Left lung (tissue), 10 donors: ENCODE results near the gene KRTAP12-4. TPM values are rescaled to one million over a fixed set of nuclear protein-coding genes. Genes with fewer than 3 reads are reported as not detected.
"Not testable (repeated sequence)": the region's sequence is repeated elsewhere in the genome, so short reads cannot be mapped to it uniquely, and the experiment has no call there.

Experiments
- ATAC-seq: fragments of 200-7000 bp; cut with Tn5 transposase; one replicate; pipeline ENCODE4 v1.9.1; 2020; ENCODE audit warnings: moderate library complexity
- DNase-seq, 4 donors: peaks; one replicate each; pipeline ENCODE4 v3.0.0-alpha.2; 2013 to 2020
- H3K27ac ChIP-seq, 2 donors: fragments of 200-600 bp; sonication (generic) in 1 of 2; one replicate each; pipeline versions ENCODE4 v1.5.0 to v1.8.0; 2020 to 2021
- H3K27me3 ChIP-seq, 2 donors: fragments of 200-600 bp; sonication (generic) in 1 of 2; one replicate each; pipeline versions ENCODE4 v1.5.0 to v1.8.0; 2020 to 2021
- H3K36me3 ChIP-seq, 2 donors: fragments of 200-600 bp; sonication (generic) in 1 of 2; one replicate each; pipeline versions ENCODE4 v1.5.0 to v1.8.0; 2020 to 2021
- H3K4me1 ChIP-seq, 2 donors: fragments of 200-600 bp; one replicate each; pipeline ENCODE4 v1.8.0; 2021
- H3K4me3 ChIP-seq, 2 donors: fragments of 200-600 bp; sonication (generic) in 1 of 2; one replicate each; pipeline versions ENCODE4 v1.5.0 to v1.8.0; 2020 to 2021; ENCODE audit warnings: mild to moderate bottlenecking in 1 of 2
- H3K9me3 ChIP-seq, 2 donors: fragments of 200-600 bp; sonication (generic) in 1 of 2; one replicate each; pipeline versions ENCODE4 v1.5.0 to v1.8.0; 2020 to 2021
- intact Hi-C, 2 donors: fragments of 100-400 bp; cut with DNase I; formaldehyde crosslinking; loops; one replicate each; pipeline versions ENCODE4 v1.11.2 to v1.14.2; 2022
- polyA plus RNA-seq, 6 donors: library from polyadenylated mRNA; unstranded; fragments of 120-200 nt; gene quantifications; one replicate each; pipeline ENCODE4 v1.2.1, GENCODE V29; 2013; ENCODE audit not compliant: insufficient read length in 6 of 6
- total RNA-seq, 2 donors: library from RNA; stranded (reverse); fragmentation: NEBNext Ultra II Directional; extraction: Animal tissue kit (Norgen Biotek cat#: 25700); gene quantifications; one replicate each; pipeline ENCODE4 v1.2.1, GENCODE V29; 2021
- TF ChIP-seq, protein P1 (sequence below), 2 donors: fragments of 200-600 bp; sonication (generic) in 1 of 2; IDR thresholded peaks; one replicate each; pipeline versions ENCODE4 v1.5.0 to v1.8.0; 2021; ENCODE audit warnings: antibody characterized with exemption in 2 of 2
- donor health status: DM: no; HTN: yes; CAD: no.
- donor health status: DM: no; HTN: no; CAD: no.

Gene KRTAP12-4
- total and polyA plus RNA-seq, 8 donors: not detected

DNA sequence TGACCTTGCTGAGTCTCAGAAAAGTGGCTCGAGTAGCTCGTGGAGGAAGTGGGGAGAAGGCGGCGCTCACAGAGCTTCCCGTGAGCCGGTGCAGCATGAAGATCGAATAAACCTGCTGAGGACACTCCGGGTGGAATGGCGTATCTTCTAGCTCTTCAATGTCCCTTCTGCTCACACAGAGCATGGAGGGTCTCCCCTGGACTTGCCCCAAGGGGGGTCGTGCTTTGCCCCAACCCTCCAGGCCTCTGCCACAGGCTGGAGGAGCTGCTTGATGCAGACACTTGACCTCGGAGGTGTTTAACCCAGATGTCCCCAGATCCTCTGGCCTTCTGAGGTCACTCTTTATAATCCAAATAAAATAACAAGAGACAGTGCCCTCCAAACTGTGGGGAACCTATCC, 40.3 kb upstream of the KRTAP12-4 start:
- Histone ChIP-seq H3K4me3 (no peak overlapping the region), H3K36me3 (no peaks in the 10 kb centered on the region), H3K27me3 (peaks cover 6 to 46% of the 10 kb centered on the region in 2 donors), H3K27ac (no peak overlapping the region), H3K4me1 (no peaks in the 10 kb centered on the region), H3K9me3 (peaks cover 0 to 27% of the 10 kb centered on the region in 2 donors)
- intact Hi-C loops: no loop called here
- TF ChIP-seq, protein P1, sequence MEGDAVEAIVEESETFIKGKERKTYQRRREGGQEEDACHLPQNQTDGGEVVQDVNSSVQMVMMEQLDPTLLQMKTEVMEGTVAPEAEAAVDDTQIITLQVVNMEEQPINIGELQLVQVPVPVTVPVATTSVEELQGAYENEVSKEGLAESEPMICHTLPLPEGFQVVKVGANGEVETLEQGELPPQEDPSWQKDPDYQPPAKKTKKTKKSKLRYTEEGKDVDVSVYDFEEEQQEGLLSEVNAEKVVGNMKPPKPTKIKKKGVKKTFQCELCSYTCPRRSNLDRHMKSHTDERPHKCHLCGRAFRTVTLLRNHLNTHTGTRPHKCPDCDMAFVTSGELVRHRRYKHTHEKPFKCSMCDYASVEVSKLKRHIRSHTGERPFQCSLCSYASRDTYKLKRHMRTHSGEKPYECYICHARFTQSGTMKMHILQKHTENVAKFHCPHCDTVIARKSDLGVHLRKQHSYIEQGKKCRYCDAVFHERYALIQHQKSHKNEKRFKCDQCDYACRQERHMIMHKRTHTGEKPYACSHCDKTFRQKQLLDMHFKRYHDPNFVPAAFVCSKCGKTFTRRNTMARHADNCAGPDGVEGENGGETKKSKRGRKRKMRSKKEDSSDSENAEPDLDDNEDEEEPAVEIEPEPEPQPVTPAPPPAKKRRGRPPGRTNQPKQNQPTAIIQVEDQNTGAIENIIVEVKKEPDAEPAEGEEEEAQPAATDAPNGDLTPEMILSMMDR (IDR thresholded peaks at IDR 0.05): no peak
- ATAC-seq: no peak
- DNase-seq: no peak

DNA sequence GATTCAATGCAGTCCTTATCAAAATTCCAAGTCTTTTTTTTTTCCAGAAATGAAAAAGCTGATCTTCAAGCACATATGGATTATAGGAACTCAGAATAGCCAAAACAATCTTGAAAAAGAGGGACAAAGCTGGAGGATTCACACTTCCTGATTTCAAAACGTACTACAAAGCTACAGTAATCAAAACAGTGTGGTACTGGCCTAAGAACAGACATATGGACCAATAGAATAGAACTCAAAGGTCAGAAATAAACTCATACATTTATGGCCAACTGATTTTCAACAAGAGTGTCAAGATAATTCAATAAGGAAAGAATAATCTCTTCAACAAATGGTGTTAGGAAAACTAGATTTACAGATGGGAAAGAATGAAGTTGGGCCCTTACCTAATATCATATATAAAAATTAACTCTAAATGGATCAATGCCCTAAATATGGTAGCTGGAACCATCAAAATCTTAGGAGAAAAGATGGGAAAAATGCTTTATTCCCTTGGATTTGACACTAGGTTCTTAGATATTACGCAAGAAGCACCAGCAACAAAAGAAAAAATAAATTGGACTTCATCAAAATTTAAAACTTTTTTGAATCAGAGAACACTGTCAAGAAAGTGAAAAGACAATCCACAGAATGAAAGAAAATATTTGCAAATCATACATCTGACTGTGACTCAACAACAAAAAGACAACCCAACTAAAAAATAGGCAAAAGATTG, 38.5 kb upstream of the KRTAP12-4 start:
- Histone ChIP-seq H3K4me1 (no peaks in the 10 kb centered on the region), H3K4me3 (no peak overlapping the region), H3K27me3 (peaks cover 3 to 39% of the 10 kb centered on the region in 2 donors), H3K9me3 (peaks cover 0 to 27% of the 10 kb centered on the region in 2 donors), H3K36me3 (no peaks in the 10 kb centered on the region), H3K27ac (no peak overlapping the region)
- intact Hi-C loops: no loop called here
- DNase-seq: no peak
- TF ChIP-seq, protein P1 (IDR thresholded peaks at IDR 0.05): no peak
- ATAC-seq: no peak

DNA sequence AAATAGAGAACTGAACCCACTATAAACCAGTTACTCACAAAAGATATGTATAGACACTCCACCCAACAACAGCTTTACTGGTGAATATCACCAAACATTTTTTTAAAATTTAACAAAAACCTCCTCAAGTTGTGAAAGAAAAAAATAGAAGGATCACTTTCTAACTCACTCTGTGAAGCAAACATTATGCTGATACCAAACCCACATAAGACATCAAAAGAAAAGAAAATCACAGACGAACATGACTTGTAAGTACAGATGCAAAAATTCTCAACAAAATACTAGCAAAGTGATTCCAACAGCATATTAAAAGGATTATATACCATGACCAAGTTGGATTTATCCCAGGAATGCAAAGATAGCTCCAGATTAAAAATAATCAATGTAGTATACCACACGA, 37.2 kb upstream of the KRTAP12-4 start:
- Histone ChIP-seq H3K36me3 (no peaks in the 10 kb centered on the region), H3K4me1 (no peaks in the 10 kb centered on the region), H3K27me3 (peaks cover 0 to 39% of the 10 kb centered on the region in 2 donors), H3K27ac (no peak overlapping the region), H3K9me3 (peaks cover 0 to 27% of the 10 kb centered on the region in 2 donors), H3K4me3 (no peak overlapping the region)
- TF ChIP-seq, protein P1 (IDR thresholded peaks at IDR 0.05): no peak
- no peak for DNase-seq
- no peak for ATAC-seq
- intact Hi-C loops: no loop called here

DNA sequence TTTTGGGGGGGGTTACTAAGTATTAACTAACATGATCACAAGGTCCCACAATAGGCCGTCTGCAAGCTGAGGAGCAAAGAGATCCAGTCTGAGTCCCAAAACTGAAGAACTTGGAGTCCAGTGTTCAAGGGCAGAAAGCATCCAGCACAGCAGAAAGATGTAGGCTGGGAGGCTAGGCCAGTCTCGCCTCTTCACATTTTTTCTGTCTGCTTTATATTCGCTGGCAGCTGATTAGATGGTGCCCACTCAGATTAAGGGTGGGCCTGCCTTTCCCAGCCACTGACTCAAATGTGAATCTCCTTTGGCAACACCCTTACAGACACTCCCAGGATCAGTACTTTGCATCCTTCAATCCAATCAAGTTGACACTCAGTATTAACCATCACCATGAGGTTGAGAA, 35.3 kb upstream of the KRTAP12-4 start:
- intact Hi-C loops: not testable (repeated sequence)
- peaks cover 0 to 41% of the 10 kb centered on the region in 2 donors for H3K27me3 ChIP-seq

DNA sequence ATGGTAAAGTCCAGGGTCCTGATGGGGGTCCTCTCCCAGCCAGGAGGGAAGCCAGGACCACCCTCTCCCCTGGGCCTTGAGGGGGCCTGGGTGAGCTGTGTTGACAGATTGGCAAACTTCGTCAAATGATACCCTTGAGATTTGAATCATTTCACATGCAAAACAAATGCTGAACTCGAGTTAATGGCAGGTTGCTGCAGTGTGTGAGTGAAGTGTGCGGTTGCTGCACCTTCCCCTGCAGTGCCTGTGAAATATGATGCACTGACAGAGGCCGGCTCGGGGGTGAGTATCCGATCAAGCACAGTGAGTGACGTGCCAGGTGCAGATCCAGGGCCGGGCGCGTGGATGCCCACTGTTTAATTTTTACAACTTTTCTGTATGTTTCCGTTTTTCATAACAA, 33.2 kb upstream of the KRTAP12-4 start:
- no peaks in the 10 kb centered on the region for H3K36me3 ChIP-seq
- H3K9me3 ChIP-seq: peaks cover 0 to 8% of the 10 kb centered on the region in 2 donors
- H3K4me3 ChIP-seq: no peak overlapping the region
- ATAC-seq (no peak), DNase-seq (no peak)
- H3K27ac ChIP-seq: no peak overlapping the region
- H3K27me3 ChIP-seq: peaks cover 0 to 35% of the 10 kb centered on the region in 2 donors
- no peaks in the 10 kb centered on the region for H3K4me1 ChIP-seq
- intact Hi-C loops: no loop called here
- TF ChIP-seq, protein P1 (IDR thresholded peaks at IDR 0.05): no peak

More for the DNA sequence above, 35.3 kb upstream of the KRTAP12-4 start:
- not testable (repeated sequence) for H3K36me3 ChIP-seq, H3K4me3 ChIP-seq, DNase-seq, ATAC-seq, H3K27ac ChIP-seq, H3K4me1 ChIP-seq
- peaks cover 0 to 27% of the 10 kb centered on the region in 2 donors for H3K9me3 ChIP-seq
